GM18499 (cell line): ENCODE results near the gene ADAMTS8.

Experiments
- ATAC-seq: cut with Tn5 transposase; IDR thresholded peaks from one replicate; pipeline ENCODE4 v1.9.1; 2021; ENCODE audit warnings: moderate number of reproducible peaks; ENCODE audit not compliant: insufficient read depth, unreplicated experiment

ADAMTS8 gene

GRCh38 chr11:130428316-130429119 is at the start of gene ADAMTS8:
ADAMTS8 (minus strand) TSS chr11:130428609; CDS start chr11:130428286, 323 bp downstream.
- ATAC-seq = no peak

- no peak for ATAC-seq
These were observed 49.3 kb upstream of the ADAMTS8 start for GRCh38 chr11:130477586-130478203.

GRCh38 chr11:130476922-130477491 is 48.6 kb upstream of the ADAMTS8 start:
- no peak for ATAC-seq

- no peak for ATAC-seq
These were observed 48.0 kb upstream of the ADAMTS8 start for GRCh38 chr11:130476200-130476921.

GRCh38 chr11:130475426-130476053 is 47.1 kb upstream of the ADAMTS8 start:
- ATAC-seq = no peak

GRCh38 chr11:130474637-130475400 is 46.4 kb upstream of the ADAMTS8 start:
- ATAC-seq = no peak

- no peak for ATAC-seq
These were observed 45.5 kb upstream of the ADAMTS8 start for GRCh38 chr11:130473795-130474377.

GRCh38 chr11:130473056-130473794 is 44.8 kb upstream of the ADAMTS8 start:
- no peak for ATAC-seq

- ATAC-seq = no peak
These were observed 44.1 kb upstream of the ADAMTS8 start for GRCh38 chr11:130472434-130472961.

- ATAC-seq = no peak
These were observed 43.5 kb upstream of the ADAMTS8 start for GRCh38 chr11:130471731-130472433.

GRCh38 chr11:130470832-130471706 is 42.7 kb upstream of the ADAMTS8 start:
- no peak for ATAC-seq

- no peak for ATAC-seq
These were observed 40.8 kb upstream of the ADAMTS8 start for GRCh38 chr11:130469181-130469580.

- no peak for ATAC-seq
These were observed 38.9 kb upstream of the ADAMTS8 start for GRCh38 chr11:130467116-130467900.

- ATAC-seq = no peak
These were observed 36.9 kb upstream of the ADAMTS8 start for GRCh38 chr11:130465263-130465662.

- no peak for ATAC-seq
These were observed 35.9 kb upstream of the ADAMTS8 start for GRCh38 chr11:130464291-130464812.

GRCh38 chr11:130462931-130463330 is 34.5 kb upstream of the ADAMTS8 start:
- ATAC-seq = no peak
